ENCODE results near the gene NPAS3.

DNA sequence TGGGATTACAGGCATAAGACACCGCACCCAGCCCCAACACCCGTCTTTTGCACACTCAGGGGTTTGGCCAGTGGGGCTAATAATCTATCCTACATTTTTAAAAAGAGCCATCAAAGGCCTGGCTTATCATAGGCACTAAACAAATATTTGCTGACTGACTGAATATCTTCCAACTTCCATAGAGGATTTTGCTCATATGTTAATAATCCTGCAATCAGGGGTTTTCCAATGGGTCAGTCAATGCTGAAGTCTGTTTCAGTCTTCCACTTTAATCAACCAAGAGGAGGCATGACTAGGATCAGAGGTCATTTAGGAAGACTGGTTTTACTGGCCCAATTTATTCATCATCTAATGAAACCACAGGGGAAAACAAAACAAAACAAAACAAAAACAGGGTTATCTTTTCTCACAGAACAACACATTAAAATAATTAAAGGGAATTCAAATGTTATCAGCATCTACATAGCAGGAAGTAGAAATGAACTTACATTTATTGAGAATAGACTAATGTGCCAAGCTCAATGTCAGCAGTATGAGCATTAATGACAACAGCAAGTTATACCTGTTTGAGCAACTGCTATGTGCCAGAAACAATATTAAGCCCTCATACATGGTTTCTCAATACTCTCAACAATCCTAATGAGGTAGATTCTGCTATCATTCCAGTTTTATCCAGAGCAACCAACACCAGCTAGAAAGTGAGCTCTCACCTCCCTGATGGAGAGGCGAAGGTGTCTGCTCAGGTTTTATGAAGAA lies 640.0 kb downstream of the NPAS3 start:
- TF ChIP-seq NR2C2 (CRISPR knock-in tag; IDR thresholded peaks at IDR 0.05; ENCODE audit: borderline replicate concordance) (no peak), ZNF33A (CRISPR knock-in tag; IDR thresholded peaks at IDR 0.05; ENCODE audit: borderline replicate concordance) (no peak), ZNF776 (CRISPR knock-in tag; IDR thresholded peaks at IDR 0.05) (no peak), JUN (CRISPR knock-in tag; IDR thresholded peaks at IDR 0.05) (no peak), CBX5 (CRISPR knock-in tag; IDR thresholded peaks at IDR 0.05; ENCODE audit: borderline replicate concordance) (no peak)
- TF ChIP-seq, protein P1, sequence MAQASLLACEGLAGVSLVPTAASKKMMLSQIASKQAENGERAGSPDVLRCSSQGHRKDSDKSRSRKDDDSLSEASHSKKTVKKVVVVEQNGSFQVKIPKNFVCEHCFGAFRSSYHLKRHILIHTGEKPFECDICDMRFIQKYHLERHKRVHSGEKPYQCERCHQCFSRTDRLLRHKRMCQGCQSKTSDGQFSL (CRISPR knock-in tag; IDR thresholded peaks at IDR 0.05) = no peak
- TF ChIP-seq, protein P2, sequence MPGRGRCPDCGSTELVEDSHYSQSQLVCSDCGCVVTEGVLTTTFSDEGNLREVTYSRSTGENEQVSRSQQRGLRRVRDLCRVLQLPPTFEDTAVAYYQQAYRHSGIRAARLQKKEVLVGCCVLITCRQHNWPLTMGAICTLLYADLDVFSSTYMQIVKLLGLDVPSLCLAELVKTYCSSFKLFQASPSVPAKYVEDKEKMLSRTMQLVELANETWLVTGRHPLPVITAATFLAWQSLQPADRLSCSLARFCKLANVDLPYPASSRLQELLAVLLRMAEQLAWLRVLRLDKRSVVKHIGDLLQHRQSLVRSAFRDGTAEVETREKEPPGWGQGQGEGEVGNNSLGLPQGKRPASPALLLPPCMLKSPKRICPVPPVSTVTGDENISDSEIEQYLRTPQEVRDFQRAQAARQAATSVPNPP (CRISPR knock-in tag; IDR thresholded peaks at IDR 0.05) = no peak
- TF ChIP-seq, protein P3, sequence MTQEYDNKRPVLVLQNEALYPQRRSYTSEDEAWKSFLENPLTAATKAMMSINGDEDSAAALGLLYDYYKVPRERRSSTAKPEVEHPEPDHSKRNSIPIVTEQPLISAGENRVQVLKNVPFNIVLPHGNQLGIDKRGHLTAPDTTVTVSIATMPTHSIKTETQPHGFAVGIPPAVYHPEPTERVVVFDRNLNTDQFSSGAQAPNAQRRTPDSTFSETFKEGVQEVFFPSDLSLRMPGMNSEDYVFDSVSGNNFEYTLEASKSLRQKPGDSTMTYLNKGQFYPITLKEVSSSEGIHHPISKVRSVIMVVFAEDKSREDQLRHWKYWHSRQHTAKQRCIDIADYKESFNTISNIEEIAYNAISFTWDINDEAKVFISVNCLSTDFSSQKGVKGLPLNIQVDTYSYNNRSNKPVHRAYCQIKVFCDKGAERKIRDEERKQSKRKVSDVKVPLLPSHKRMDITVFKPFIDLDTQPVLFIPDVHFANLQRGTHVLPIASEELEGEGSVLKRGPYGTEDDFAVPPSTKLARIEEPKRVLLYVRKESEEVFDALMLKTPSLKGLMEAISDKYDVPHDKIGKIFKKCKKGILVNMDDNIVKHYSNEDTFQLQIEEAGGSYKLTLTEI (CRISPR knock-in tag; conservative IDR thresholded peaks at IDR 0.05) = no peak
- TF ChIP-seq, protein P4, sequence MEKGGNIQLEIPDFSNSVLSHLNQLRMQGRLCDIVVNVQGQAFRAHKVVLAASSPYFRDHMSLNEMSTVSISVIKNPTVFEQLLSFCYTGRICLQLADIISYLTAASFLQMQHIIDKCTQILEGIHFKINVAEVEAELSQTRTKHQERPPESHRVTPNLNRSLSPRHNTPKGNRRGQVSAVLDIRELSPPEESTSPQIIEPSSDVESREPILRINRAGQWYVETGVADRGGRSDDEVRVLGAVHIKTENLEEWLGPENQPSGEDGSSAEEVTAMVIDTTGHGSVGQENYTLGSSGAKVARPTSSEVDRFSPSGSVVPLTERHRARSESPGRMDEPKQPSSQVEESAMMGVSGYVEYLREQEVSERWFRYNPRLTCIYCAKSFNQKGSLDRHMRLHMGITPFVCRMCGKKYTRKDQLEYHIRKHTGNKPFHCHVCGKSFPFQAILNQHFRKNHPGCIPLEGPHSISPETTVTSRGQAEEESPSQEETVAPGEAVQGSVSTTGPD (CRISPR knock-in tag; IDR thresholded peaks at IDR 0.05) = no peak
- TF ChIP-seq, protein P5, sequence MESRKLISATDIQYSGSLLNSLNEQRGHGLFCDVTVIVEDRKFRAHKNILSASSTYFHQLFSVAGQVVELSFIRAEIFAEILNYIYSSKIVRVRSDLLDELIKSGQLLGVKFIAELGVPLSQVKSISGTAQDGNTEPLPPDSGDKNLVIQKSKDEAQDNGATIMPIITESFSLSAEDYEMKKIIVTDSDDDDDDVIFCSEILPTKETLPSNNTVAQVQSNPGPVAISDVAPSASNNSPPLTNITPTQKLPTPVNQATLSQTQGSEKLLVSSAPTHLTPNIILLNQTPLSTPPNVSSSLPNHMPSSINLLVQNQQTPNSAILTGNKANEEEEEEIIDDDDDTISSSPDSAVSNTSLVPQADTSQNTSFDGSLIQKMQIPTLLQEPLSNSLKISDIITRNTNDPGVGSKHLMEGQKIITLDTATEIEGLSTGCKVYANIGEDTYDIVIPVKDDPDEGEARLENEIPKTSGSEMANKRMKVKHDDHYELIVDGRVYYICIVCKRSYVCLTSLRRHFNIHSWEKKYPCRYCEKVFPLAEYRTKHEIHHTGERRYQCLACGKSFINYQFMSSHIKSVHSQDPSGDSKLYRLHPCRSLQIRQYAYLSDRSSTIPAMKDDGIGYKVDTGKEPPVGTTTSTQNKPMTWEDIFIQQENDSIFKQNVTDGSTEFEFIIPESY (CRISPR knock-in tag; IDR thresholded peaks at IDR 0.05) = no peak

Measured in HepG2 (cell line).